ENCODE measurements around the gene CHN2.

- no peak for TF ChIP-seq CTCF (IDR thresholded peaks at IDR 0.05)
- TF ChIP-seq POLR2A (IDR thresholded peaks at IDR 0.05) = no peak
These were observed 143.1 kb downstream of the CHN2 start for GRCh38 chr7:29337546-29338116.

All from prostate gland (tissue), 2 donors.